Activated CD4-positive, alpha-beta memory T cell treated with anti-CD3 and anti-CD28 coated beads, Interleukin-2, amount 10 ng/mL, durations not matched to agents 7 days and 5 days (primary cell): Measurements from ENCODE around the gene SOX1. TPM values are rescaled to one million over a fixed set of nuclear protein-coding genes. Genes with fewer than 3 reads are reported as not detected.

Experiments used
- CTCF ChIA-PET: fragments of 350-600 bp; sonication (Branson Sonifier 250); formaldehyde crosslinking; loops from one replicate; lab custom pipeline; 2021; ENCODE audit warnings: antibody characterized with exemption, inconsistent platforms; lab: Charles Lee
- POLR2A ChIA-PET: fragments of 350-600 bp; sonication (Branson Sonifier 250); formaldehyde crosslinking; loops from one replicate; lab custom pipeline; 2021; ENCODE audit warnings: antibody characterized with exemption; lab: Charles Lee
- DNase-seq: peaks from one replicate; pipeline ENCODE4 v3.0.0-alpha.2; 2020
- H3K27ac Mint-ChIP-seq: one replicate; pipeline ENCODE4 v1.8.0; 2021; ENCODE audit warnings: mild to moderate bottlenecking, mixed read lengths
- H3K27me3 Mint-ChIP-seq: one replicate; pipeline ENCODE4 v1.8.0; 2021; ENCODE audit warnings: mixed read lengths
- H3K36me3 Mint-ChIP-seq: one replicate; pipeline ENCODE4 v1.8.0; 2021; ENCODE audit warnings: low read depth, mixed read lengths
- H3K4me1 Mint-ChIP-seq: one replicate; pipeline ENCODE4 v1.8.0; 2021; ENCODE audit warnings: mixed read lengths
- H3K4me3 Mint-ChIP-seq: one replicate; pipeline ENCODE4 v1.8.0; 2021; ENCODE audit warnings: mild to moderate bottlenecking, mixed read lengths
- H3K9me3 Mint-ChIP-seq: one replicate; pipeline ENCODE4 v1.8.0; 2021; ENCODE audit warnings: mixed read lengths
- total RNA-seq, 2 experiments: library from RNA; stranded (reverse); gene quantifications; one replicate each; pipeline ENCODE4 v1.2.3, GENCODE V29; 2021

The SOX1 gene
- total RNA-seq, 2 experiments from 2014 or later = not detected

DNA sequence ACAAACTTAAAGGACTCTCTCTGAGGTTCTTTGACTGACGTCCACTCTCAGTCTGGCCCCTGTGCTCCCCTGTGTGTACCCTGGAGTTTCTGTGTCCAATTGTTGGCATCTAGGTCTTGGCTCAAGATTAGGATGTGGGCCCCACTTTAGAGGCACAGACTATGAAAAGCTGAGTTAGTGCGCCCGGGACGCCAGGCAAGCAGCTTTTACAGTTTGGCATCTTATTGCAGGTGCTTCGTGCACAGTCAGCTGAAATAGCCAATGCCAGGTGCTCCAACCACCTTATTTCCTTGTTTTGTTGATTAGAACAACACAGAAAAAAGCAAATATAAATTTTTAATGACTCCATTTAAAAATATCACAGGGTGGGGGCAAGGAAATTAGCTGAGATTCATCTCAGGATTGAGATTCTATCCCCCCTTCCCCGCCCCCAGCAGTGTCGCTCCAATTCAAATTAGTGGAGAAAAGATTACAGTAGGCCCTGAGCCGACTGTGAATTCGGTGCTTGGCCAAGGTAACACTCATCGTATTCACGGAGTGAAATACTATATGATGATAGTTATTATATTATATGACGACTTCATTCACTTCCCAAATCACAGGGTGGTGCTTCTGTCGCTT is 4.3 kb downstream of the SOX1 start:
- Mint-ChIP-seq H3K36me3 (peaks cover 18% of the 10 kb centered on the region), H3K27ac (peak overlapping the region; percentile 26)
- CTCF ChIA-PET = interaction anchor here (0.7 kb wide), 1 partner anchor 10 kb away, joined by 3 read pairs; no protein-coding TSS in a partner anchor

DNA sequence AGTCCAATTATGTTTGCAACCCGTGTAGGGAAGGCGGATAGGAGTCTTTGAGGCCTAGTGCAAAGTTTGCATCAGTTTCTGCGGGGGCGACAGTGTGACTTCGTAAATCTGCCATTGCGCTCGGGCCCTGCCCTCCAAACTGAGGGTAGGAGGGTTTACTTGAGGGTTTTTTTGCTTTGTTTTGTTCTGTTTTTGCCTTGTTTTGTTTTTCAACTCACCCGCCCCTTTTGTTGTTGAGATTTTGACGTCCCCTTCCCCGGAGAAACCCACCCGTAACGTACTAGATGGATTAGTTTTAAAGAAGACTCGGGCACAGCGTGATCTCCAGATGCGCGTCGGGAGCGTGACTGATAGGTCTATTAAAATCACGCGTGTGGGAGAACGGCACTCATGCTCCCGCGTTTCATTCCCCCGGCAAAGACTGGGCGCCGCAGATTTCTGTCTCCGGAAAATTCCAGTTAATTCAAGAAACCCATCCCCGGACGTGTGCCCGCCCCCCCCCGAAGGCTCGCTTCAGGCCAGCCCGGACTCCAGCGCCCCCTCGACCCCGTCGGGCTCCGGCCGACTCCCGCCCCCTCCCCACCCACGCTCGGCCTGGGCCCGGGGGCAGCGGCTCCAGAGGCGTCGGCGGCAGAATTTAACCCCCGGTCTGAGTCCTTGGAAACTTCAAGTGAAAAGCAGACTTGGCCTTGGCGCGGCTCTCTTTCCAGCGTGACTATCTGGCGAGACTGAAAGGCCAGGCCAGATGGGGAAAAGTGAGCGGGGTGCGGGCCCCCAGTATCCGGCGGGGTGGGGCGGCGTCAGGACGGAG is 5.0 kb downstream of the SOX1 start:
- H3K27me3 Mint-ChIP-seq = peaks cover 65% of the 10 kb centered on the region

More for the DNA sequence above, 4.3 kb downstream of the SOX1 start:
- Mint-ChIP-seq H3K4me1 (peaks cover 3% of the 10 kb centered on the region), H3K9me3 (no peaks in the 10 kb centered on the region), H3K27me3 (peaks cover 61% of the 10 kb centered on the region), H3K4me3 (peak overlapping the region; percentile 6)
- DNase-seq = no peak
- POLR2A ChIA-PET = no interaction called here

DNA sequence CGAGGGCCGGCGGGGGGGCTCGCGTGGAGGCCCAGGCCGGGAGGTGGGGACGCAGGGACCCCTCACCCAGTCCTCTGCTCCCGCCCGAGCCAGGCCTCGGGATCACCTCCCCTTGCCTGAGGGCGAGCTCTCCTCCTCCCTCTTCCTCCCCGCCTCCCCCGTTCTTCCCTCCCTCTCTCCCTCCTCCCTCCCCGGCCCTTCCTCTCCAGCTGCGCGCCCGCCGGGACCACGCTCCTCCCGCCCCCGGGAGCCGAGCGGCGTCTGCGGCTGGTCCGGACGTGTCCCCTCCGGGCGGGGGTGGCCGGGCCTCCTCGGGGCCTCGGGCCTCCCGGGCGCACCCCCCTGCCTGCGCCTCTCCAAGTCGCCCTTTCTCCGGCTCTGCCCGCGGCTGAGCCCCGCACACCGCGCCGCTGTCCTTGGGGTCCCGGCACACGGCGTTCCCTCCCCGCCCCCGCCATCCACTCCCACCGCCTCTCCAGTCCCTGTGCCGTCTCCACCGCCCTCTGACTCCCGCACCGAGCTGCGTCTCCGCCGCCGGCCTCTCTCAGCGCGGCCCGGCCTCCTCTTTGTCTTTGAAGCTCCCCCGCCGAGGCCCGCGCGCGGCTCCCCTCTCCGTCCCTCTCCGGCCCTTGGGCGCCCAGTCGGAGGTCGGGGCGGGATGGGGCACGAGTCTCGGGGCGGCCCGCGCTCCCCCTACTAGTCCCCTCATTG is 5.7 kb downstream of the SOX1 start:
- POLR2A ChIA-PET = no interaction called here
- CTCF ChIA-PET = interaction anchor here (0.6 kb wide), 1 partner anchor 28 kb away, joined by 3 read pairs; no protein-coding TSS in a partner anchor
- Mint-ChIP-seq H3K4me1 (peaks cover 3% of the 10 kb centered on the region), H3K4me3 (no peak overlapping the region), H3K9me3 (no peaks in the 10 kb centered on the region), H3K36me3 (peaks cover 18% of the 10 kb centered on the region), H3K27ac (no peak overlapping the region), H3K27me3 (peaks cover 64% of the 10 kb centered on the region)
- DNase-seq = no peak

More for the DNA sequence above, 5.0 kb downstream of the SOX1 start:
- no peaks in the 10 kb centered on the region for H3K9me3 Mint-ChIP-seq
- peak overlapping the region; percentile 6 for H3K4me3 Mint-ChIP-seq
- H3K27ac Mint-ChIP-seq = peak overlapping the region; percentile 26
- ChIA-PET POLR2A (no interaction called here), CTCF (no interaction called here)
- H3K4me1 Mint-ChIP-seq = peaks cover 3% of the 10 kb centered on the region
- peaks cover 18% of the 10 kb centered on the region for H3K36me3 Mint-ChIP-seq
- no peak for DNase-seq

DNA sequence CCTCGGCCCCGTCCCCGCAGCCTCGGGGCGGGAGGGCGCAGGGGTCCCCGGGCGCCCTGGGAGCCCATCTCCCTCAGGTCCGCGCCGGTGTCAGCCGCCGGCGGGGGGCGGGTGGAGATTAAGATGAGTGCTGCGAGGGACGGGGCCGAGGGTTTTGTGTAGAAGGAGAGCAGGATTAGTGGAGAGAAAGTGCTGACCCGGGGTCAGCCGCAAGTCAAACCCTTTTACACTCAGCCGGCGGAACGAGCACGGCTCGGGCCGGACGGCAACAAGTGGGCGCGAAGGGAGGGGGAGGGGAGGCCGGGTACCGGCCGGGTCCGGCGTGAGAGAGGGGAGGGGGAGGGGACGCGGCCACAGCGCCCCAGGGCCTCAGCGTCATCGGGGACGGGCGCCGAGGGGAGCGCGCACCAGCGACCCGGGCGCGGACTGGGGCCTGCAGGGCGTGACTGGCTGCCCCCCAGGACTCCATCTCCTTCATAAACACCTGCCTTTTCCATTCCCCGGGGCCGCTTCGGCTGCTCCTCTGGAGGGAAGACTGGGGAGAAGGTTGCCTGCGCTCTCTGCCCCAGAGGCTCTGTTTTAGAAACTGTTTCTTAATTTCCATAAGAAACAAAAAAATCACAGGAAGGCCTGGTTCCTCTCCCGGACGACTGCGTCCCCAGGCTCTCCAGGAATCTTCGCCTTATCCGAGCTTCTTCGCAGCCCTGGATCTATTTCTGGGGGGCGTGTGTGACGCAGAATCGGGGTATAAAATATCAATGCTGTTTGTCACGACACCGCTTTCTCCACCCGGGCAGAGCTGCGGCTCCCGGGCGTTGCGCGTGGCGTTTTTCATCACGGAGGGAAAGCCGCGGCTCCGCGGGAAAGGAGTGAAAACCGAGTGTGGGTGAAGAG is 6.5 kb downstream of the SOX1 start:
- Mint-ChIP-seq H3K36me3 (peaks cover 18% of the 10 kb centered on the region), H3K4me3 (no peak overlapping the region), H3K9me3 (no peaks in the 10 kb centered on the region), H3K4me1 (peaks cover 3% of the 10 kb centered on the region), H3K27me3 (peaks cover 64% of the 10 kb centered on the region), H3K27ac (peak overlapping the region; percentile 59)
- CTCF ChIA-PET = interaction anchor here (0.6 kb wide), 1 partner anchor 29 kb away, joined by 3 read pairs; no protein-coding TSS in a partner anchor
- POLR2A ChIA-PET = no interaction called here
- no peak for DNase-seq

DNA sequence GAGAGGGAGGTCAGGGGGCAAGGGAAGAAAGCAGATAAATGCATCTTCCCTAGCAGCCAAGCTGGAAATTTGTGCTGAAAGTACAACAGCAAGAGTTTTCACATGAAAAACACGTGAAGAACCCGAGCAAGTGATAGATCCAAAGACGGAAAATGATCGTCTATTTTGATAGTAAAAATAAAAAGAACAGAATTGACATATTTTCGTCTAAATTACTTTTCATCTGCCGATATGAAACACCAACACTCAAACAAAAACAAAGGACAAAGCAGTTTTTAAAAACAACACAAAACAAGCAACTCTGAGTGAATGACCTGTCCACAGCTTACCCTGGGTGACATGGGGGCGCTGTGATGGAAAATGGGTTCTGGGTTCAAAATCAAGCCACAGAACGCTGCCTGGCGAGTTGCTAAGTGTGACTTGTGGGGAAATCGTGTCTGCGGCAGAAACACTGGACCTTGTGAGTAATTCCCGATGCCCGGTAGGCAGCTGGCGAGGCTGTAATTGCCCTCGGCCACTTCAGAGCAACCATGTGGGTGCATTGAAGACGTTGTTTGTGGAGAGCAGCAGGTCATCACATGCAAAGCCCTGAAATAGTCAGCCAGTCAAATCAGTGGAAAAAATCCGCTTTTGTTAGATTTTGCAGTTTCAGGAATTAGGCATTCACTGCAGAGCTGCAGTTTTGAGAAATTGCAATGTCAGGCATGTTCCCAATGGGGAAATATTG is 7.4 kb downstream of the SOX1 start:
- ChIA-PET CTCF (no interaction called here), POLR2A (no interaction called here)
- Mint-ChIP-seq H3K4me3 (no peak overlapping the region), H3K36me3 (peaks cover 12% of the 10 kb centered on the region), H3K27ac (peak overlapping the region; percentile 59), H3K9me3 (no peaks in the 10 kb centered on the region), H3K27me3 (peaks cover 59% of the 10 kb centered on the region), H3K4me1 (peaks cover 3% of the 10 kb centered on the region)
- DNase-seq = no peak

DNA sequence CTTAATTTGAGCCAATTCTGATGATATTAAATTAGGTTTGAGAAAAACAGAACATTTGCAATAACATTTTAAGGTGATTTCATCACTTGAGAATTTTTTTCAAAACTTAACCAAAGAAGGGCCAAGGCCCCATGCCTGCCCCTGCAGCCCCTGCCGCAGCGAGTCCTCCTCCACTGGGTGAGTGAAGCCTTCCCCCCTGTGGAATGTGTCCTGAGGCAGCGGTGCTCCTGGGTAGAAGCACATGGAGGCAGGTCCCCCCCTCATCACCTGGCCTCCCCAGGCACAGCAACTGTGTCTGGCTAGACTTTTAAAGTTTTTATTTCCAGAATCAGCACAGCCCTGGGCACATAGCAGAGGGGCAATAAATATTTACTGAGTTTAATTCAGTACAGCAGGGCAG is 10.8 kb downstream of the SOX1 start:
- H3K27me3 Mint-ChIP-seq = peaks cover 34% of the 10 kb centered on the region
- H3K27ac Mint-ChIP-seq = no peak overlapping the region
- ChIA-PET CTCF (no interaction called here), POLR2A (no interaction called here)
- H3K9me3 Mint-ChIP-seq = no peaks in the 10 kb centered on the region
- H3K4me1 Mint-ChIP-seq = no peaks in the 10 kb centered on the region
- peaks cover 2% of the 10 kb centered on the region for H3K36me3 Mint-ChIP-seq
- H3K4me3 Mint-ChIP-seq = no peak overlapping the region
- no peak for DNase-seq

DNA sequence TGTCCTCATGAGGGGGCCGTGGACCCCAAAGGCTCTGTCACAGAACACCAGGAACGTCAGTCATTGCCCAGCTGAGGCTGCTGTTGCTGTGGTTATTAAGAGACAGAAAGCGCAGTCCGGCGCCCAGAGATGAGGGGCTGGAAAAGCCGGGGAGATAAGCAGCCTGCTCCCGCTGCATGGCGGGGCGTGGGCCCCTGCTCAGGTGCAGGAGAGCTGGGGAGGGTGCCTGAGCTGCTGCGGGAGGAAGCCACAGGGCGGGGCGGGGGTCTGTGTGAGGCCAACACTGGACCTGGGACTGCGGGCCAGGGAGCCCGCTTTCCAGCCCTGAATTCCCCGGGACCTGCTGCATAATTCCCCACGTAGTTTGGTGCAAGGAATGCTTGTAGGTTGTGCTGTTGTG is 11.3 kb downstream of the SOX1 start:
- ChIA-PET POLR2A (no interaction called here), CTCF (no interaction called here)
- Mint-ChIP-seq H3K4me3 (no peak overlapping the region), H3K36me3 (peaks cover 2% of the 10 kb centered on the region), H3K27ac (no peak overlapping the region), H3K9me3 (no peaks in the 10 kb centered on the region), H3K27me3 (peaks cover 34% of the 10 kb centered on the region), H3K4me1 (no peaks in the 10 kb centered on the region)
- DNase-seq = no peak

DNA sequence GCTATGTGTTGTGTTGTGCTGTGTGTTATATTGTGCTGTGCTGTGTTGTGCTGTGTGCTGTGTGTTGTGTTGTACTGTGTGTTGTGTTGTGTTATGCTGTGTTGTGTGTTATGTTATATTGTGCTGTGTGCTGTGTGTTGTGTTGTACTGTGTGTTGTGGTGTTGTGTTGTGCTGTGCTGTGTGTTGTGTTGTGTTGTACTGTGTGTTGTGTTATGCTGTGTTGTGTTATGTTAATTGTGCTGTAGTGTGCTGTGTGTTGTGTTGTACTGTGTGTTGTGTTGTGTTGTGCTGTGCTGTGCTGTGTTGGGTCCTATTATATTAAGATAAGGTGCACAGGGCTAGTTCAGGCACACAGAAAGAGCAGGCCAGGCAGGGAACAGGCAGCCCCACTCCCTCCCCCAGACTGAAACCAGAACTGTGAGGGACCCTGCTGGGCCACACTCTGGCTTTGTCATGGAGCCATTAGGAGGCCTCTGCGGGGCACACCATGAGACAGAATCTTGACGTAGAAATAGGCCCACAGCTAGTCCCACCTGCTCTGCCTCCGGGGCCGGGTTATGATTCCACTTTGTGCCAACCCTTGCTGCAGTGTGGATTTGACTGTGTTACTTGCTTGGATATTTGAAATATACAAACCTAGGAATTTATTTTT is 12.1 kb downstream of the SOX1 start:
- H3K4me1 Mint-ChIP-seq = no peaks in the 10 kb centered on the region
- peaks cover 6% of the 10 kb centered on the region for H3K9me3 Mint-ChIP-seq
- CTCF ChIA-PET = no interaction called here
- H3K4me3 Mint-ChIP-seq = no peak overlapping the region
- no peak for DNase-seq
- H3K27ac Mint-ChIP-seq = no peak overlapping the region
- H3K36me3 Mint-ChIP-seq = no peaks in the 10 kb centered on the region
- peaks cover 29% of the 10 kb centered on the region for H3K27me3 Mint-ChIP-seq
- POLR2A ChIA-PET = no interaction called here

DNA sequence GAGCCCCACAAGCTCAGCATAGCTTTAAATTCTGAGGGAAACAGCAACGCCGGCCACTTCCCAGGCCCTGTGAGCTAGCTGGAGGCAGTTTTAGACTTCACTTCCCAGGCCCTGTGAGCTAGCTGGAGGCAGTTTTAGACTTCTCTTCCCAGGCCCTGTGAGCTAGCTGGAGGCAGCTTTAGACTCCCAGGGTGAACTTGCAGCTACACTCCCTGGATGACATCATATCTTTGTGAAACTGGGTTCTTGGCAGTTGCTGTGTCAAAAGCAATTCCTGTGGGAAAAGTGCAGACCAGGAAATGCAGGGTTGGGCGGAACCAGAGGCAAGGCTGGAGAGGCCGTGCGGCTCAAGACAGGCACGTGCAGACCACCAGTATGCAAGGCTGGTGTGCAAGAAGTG is 12.7 kb downstream of the SOX1 start:
- POLR2A ChIA-PET = no interaction called here
- Mint-ChIP-seq H3K9me3 (peaks cover 11% of the 10 kb centered on the region), H3K36me3 (no peaks in the 10 kb centered on the region), H3K4me1 (no peaks in the 10 kb centered on the region), H3K4me3 (no peak overlapping the region), H3K27me3 (peaks cover 22% of the 10 kb centered on the region), H3K27ac (no peak overlapping the region)
- no peak for DNase-seq
- CTCF ChIA-PET = no interaction called here

DNA sequence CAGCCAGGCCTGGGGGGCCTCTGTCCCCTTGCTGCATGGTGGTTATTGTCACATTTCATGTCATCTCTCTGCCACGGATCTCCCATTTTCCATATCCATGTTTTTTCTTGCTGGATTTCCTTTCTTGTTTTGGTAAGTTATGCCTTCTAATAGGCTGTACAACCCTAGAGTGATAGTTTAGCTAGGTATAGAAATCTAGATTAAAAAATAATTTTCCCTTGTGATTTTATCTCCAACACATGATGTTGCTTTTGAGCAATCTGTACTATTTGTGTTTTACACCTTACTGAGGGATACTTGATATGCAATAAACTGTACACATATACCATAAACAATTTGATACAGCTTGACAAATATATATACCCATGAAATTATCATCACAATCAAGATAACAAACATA is 17.0 kb downstream of the SOX1 start:
- Mint-ChIP-seq H3K36me3 (no peaks in the 10 kb centered on the region), H3K4me3 (no peak overlapping the region), H3K27ac (no peak overlapping the region), H3K4me1 (no peaks in the 10 kb centered on the region), H3K9me3 (peaks cover 16% of the 10 kb centered on the region), H3K27me3 (no peaks in the 10 kb centered on the region)
- DNase-seq = no peak
- ChIA-PET CTCF (no interaction called here), POLR2A (no interaction called here)

DNA sequence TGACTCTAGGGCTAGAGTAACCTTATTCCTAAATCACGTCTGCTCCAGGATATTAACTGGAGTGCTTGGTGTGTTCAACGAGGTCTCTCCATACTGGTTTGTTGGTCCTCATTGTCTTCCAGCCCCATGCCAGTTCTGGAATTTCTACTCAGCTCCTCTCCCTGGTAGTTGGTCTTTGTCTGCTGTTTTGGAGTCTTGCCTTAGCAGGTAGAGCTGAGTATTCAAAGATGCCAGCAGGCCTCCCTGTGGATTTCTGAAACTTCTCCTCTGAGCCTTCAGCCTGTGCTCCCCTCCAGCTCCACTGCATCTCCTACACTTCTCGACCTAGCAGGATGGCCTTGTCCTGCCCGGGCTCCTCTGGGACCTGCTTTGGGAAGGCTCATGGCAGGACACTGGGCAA is 25.5 kb downstream of the SOX1 start:
- H3K27me3 Mint-ChIP-seq = no peaks in the 10 kb centered on the region
- H3K36me3 Mint-ChIP-seq = no peaks in the 10 kb centered on the region
- no peak for DNase-seq
- CTCF ChIA-PET = no interaction called here
- H3K27ac Mint-ChIP-seq = no peak overlapping the region
- no peaks in the 10 kb centered on the region for H3K4me1 Mint-ChIP-seq
- H3K4me3 Mint-ChIP-seq = no peak overlapping the region
- POLR2A ChIA-PET = no interaction called here
- no peaks in the 10 kb centered on the region for H3K9me3 Mint-ChIP-seq

DNA sequence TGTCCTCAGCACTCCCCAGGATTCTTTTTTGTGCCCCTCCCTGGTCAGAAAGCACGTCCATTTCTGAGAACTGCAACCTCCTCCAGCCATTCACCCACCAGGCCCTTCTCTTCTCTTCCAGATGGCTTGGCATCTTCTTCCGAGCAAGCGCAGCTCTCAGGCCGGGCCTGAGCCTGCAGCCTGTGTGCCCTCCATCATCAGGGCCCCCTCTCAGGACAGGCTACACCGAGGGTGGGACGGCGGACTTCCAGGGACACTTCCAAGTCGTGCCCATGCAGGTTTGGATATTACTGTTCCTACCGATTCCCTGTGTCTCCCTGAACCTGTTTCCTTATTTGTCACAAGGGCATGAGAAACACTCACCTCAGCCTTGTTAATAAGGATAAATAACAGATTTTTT is 28.4 kb downstream of the SOX1 start:
- ChIA-PET POLR2A (interaction anchor here (0.7 kb wide), 1 partner anchor 81 kb away, joined by 3 read pairs; no protein-coding TSS in a partner anchor), CTCF (no interaction called here)
- no peak overlapping the region for H3K4me3 Mint-ChIP-seq
- H3K4me1 Mint-ChIP-seq = no peaks in the 10 kb centered on the region
- H3K9me3 Mint-ChIP-seq = no peaks in the 10 kb centered on the region
- H3K27me3 Mint-ChIP-seq = peaks cover under 1% of the 10 kb centered on the region
- no peaks in the 10 kb centered on the region for H3K36me3 Mint-ChIP-seq
- no peak overlapping the region for H3K27ac Mint-ChIP-seq
- DNase-seq = no peak
